ENCODE results near the gene ADAM33. TPM values are rescaled to one million over a fixed set of nuclear protein-coding genes. Genes with fewer than 3 reads are reported as not detected.

Gene ADAM33
- total and polyA plus RNA-seq, 2 of the 8 experiments (the other 6 are each of a cell fraction or from before 2014, with no cell fraction given) = 4.2 to 6.0 TPM

DNA sequence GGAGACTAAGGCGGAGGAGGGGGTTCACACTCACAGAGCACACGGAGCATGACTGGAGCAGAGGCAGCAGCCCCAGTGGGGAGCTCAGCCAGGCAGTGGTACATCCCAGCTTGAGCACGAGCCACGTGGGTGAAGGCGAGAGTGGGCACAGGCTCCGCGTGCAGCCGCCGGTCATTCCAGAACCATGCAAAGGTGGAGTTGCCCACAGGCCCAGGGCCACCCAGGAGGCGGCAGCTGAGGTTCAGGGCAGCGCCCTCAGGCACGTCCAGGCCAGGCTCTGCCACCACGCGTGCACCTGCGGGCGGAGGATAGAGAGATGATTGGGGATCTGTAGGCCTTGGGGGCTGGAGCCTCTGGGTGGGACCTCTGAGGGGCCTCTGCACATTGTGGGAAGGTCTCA lies 9.5 kb upstream of the ADAM33 start (continued):
- no peak for TF ChIP-seq POLR2AphosphoS5 (IDR thresholded peaks at IDR 0.05; ENCODE audit: low read depth, low read length)

Measured in H1 (cell line).